ENCODE measurements around the gene SPTB.

Gene SPTB

DNA sequence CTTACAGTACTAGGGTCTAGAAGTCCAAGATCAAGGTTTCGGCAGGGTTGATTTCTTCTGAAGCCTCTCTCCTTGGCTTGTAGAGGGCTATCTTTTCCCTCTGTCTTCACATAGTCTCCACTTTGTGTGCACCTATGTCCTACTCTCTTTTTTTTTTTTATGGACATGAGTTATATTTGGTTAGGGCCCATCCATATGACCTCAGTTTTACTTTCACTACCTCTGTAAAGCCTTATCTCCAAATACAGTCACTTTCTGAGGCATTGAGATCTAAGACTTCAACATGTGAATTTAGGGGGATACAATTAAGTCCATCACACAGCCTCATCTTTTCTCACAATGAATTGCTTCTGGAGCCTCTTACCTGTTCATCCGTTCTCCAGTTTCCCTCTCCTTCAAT is 5.9 kb upstream of the SPTB start:
- no peak for DNase-seq (ENCODE audit: low spot score)

- peak; percentile 53 for DNase-seq (ENCODE audit: low spot score)
These were observed 764 bp upstream of the SPTB start for GRCh38 chr14:64880221-64881121.

DNA sequence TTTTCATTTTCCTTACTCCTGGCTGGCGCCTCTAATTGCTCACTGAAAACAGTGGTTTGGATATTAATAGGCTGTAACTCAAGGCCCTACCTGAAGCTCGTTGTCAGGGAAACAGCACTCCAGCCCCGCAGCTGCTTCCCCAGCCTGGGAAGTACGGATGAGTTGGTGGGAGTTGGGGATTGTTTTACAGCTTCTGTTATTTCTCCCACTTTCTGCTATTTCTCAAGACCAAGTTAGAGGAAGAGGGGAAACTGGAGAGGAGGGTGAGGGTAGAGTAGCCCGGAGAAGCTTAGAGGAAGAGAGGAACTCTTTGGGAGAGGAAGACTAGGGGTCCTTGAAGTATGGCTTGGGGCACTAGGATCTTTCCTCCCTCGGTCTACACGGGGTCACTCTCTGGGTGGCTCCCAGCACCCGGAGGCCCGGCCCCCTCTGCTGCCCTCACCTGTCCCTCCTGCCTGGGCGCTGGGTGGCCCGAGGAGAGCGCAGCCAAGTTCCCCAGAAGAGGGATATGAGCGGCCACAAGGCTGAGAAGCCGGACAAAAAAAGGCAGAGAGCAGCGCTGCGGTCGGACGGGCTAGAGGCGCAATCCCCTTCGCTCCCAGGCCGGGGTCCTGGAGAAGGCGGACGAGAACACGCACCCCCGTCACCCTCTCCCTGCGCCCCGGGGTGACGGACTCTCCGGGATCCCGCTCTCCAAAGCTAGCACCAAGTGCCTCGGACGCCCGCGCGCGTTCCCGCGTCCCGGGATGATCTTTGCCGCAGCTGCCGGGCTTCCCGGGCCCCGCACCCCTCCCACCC is 671 bp downstream of the SPTB start:
- DNase-seq (ENCODE audit: low spot score) = no peak

- no peak for DNase-seq (ENCODE audit: low spot score)
These were observed 1.9 kb downstream of the SPTB start for GRCh38 chr14:64877846-64878245.

GRCh38 chr14:64875350-64875749 is 4.4 kb downstream of the SPTB start:
- DNase-seq (ENCODE audit: low spot score) = no peak

- no peak for DNase-seq (ENCODE audit: low spot score)
These were observed 6.0 kb downstream of the SPTB start for GRCh38 chr14:64873506-64874219.

DNA sequence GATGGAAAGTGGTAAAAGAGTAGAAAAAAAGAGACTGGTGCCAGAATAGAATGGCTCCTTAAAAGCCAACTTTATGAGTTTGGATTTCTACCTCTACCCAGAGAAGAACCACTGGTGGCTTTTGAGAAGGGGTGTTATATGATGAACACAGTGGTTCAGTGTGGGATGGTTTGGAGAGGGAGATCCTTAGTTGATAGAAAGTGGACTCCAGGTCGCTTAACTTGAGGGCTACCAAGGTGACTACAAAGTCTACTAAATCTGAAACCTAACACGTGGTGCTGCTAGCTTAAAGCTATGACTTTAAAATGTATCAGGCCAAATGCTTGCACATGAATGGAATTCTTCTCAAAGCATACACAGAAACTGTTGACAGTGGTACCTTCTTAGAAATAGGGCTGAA is 8.4 kb downstream of the SPTB start:
- no peak for DNase-seq (ENCODE audit: low spot score)

- no peak for DNase-seq (ENCODE audit: low spot score)
These were observed 9.5 kb downstream of the SPTB start for GRCh38 chr14:64870160-64870559.

- DNase-seq (ENCODE audit: low spot score) = no peak
These were observed 10.9 kb downstream of the SPTB start for GRCh38 chr14:64868841-64869240.

GRCh38 chr14:64868379-64868778 is 11.3 kb downstream of the SPTB start:
- DNase-seq (ENCODE audit: low spot score) = no peak

GRCh38 chr14:64867182-64867581 is 12.5 kb downstream of the SPTB start:
- no peak for DNase-seq (ENCODE audit: low spot score)

DNA sequence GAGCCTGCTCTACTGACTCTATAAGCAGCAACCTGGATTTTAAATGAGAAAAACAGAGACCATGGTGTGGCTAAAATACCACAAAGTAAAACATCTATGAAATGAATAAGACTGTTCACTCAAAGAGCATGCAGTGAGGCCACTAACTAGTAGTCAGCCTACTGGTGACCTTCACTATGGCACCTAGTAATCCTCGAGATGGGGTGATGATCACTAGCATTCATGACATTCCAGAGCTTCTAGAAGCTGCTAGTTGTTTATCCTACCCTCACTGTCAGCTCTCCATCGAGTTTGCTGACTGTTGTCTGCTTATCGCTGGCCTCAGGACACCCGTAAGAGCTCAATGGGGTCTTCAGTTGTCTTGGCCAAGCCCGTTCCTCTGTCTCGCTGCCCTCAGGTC is 13.7 kb downstream of the SPTB start:
- DNase-seq (ENCODE audit: low spot score) = no peak

DNA sequence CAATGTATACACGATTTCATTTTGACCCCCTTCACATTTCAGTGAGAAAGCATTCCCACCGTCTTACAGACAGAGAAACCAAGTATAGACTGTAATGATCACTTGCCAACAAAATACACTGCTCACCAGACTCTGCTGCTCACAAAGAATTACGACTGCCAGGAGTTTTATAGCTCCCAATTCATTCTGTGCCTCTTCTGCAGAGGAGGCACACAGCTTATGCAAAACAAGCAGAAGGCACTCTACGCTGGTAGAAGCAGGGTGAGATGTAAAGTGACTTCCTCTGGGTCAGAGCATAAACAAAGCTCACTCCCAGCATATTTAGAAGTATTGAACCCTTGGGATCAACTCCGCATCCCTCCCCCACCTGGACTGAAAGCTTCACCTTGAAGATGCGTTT is 14.6 kb downstream of the SPTB start:
- no peak for DNase-seq (ENCODE audit: low spot score)

DNA sequence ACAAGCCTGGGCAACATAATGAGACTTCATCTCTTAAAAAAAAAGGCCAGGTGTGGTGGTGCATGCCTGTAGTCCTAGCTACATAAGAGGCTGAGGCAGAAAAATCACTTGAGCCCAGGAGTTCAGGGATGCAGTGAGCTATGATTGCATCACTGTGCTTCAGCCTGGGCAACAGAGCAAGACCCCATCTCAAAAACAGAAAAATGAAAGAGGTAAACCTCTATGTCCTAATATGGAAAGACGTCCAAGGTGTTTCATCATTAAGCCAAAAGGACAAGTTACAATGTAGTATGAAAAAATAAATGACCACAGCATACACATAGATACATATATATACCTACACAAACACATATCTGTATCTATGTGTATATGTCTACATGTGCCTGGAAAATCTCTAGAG is 15.4 kb downstream of the SPTB start:
- DNase-seq (ENCODE audit: low spot score) = no peak

DNA sequence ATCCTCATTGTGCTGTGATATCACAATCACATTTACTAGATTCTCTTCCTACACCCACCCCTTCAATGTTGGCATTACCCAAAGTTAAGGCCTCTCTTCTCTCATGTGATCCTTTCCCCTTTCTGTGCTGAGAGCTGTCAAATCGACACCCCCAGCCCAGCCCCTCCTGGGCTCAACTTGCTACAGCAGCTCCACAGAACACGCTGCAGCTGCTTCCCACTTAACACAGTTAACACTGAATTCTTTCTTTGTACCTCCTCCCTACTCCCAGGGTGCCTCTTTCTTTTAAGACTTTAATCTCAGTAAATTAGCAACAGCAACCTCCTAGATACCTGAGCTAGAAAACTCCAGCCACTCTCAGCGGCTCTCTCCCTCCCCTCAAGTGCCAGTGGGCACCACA is 17.8 kb downstream of the SPTB start:
- DNase-seq (ENCODE audit: low spot score) = no peak

GRCh38 chr14:64860039-64860438 is 19.7 kb downstream of the SPTB start:
- DNase-seq (ENCODE audit: low spot score) = no peak

DNA sequence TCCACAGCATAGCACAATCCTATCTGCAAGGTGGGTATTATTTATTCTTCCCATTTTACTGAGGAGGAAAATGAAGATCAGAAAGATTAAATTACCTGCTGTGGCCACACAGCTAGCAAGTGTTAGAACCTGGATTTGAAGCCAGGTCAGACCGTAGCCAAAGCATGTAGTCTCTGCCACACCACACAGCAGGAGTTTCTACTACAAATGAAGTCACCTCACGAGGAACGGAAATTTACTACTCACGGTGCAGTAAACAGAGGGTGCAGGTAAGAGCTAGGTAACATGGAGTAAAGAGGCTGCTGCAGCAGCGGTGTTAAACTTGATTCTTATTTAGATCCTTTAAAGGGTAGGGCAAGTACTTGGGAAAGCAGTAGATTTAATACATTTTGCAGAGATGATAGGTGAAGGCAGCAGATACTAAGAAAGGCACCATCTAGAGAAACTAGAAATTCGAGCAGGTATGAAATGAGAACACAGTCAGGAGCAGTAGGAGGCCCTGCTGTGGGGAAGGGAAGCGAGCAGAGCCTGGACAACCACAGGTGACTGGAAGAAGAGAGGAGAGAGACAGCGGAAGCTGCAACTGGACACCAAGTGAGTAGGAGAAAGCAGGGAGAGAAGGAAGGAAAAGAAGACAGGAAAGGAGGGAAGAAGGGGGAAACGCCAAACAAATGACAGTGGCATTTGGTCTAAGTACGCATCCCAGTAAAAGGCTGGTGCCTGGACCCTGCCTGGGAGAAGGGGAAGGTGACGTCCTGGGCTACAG is 21.5 kb downstream of the SPTB start:
- no peak for DNase-seq (ENCODE audit: low spot score)

DNA sequence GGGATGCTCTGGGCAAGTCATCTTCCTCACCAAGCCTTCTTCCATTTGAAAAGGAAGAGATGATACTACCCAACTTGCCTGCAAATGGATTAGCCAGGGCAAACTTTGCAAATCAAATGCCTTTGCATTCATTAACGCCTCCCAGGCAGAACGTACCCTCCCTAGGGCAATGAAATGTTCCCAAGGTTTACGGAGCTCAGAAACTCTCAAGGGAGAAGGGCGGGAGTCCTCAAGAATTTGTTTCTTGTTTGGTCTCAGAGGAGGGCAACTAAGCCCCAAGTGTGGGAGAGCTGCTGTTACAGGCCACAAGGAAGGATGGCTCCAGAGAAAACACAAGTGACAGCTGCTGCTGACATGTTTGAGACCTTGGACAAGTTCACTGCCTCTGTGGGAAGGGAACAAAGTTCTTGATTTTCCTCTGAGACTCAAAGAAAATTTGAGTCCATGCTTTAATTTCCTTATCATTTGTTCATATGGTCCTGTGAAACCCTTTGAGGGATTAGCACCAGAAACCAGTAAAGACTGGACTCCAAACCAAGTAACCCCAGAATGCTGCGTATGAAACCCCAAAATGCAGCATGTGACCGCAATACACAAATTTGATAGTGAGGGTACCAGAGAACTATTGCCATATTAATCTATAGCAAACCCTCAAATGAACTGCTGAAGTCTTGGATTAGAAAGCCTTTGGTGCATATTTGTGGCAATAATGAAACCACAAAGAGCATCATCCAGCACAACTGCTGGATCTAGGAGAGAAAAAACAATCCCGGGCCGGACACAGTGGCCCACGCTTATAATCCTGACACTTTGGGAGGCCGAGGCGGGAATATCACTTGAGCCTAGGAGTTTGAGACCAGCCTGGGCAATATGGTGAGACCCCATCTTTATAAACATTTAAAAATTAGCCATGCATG is 22.9 kb downstream of the SPTB start:
- no peak for DNase-seq (ENCODE audit: low spot score)

DNA sequence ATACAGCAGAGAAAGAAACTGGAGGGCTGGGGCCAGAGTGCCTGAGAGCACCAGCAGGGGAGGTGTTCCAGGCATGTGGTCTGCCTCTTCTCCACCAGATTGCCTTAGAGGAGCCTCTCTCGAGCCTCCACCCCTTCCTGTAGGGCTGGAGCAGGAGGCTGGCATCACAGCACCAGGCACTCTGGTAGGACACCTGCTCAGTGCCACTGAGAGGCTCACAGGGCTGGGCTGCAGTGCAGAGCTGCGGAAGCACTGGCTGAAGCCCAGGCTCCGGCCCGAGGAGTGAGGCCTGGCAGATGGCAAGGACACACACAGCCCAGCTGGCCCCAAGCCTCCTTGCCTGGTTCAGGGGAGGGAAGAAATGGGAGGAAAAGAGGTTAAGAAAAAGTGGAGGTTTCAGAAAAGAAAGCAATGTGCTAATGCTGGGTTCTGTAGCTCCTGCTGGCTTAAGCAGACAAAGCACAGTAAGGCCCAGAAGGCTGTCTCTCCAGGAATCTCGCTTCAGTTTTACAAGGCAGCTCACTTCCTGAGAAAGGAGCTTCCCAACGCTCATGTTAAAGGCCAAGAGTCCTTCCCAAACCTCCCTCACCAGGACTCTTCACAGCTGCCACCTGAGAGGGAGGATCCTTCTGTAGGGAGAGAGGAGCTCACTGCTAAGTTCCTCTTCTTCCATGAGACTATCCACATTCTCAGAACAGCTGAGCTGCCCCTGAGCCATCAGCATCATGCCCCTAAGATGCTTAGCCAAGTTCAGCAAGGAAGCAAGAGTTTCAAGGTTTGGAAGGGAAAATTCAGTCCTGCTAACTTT is 23.8 kb downstream of the SPTB start:
- no peak for DNase-seq (ENCODE audit: low spot score)

Data from RKO (cell line).